ENCODE measurements around the gene ARL6IP1.

ARL6IP1 gene

DNA sequence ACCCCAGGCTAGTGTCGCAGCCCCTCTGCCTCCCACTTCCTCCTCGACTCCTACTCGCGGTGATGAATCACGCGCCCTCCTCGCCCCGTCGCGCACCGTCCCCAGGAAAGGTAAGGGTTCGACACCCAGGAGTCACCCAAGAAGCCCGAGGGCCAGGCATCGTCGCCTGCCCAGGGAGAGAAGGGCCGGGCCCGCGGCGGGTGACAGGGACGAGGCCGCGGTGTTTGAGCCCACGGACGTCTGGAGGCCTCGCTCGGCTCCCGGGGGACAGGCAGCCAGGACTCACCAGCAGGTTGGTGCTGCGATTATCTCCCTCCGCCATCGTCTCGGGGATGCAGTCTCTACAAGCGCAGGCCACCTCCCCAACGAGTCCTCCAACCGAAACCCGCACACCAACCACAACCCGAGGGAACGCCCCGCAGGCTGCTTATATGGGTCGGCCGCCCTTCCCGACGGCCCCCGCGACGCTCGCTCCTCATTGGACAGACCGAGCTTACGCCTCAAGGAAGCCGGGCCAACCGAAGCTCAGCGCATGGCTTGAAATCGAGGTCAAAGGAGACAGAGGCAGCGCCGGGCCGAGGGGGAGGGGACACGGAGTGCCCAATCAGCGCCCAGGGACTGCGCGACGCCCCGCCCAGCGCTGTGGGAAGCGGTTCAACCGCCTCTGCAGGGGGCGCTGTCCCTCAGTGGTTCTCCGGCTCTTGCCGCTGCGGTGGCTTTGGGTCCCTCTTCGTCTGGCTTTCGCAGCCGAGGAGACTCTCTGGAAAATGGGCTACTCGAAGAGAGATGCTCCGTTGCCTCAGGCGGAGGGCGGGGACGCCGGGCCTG lies at the start of gene ARL6IP1:
Gene ARL6IP1, minus strand, starts transcription at position 405 of the 828 bp plus-strand sequence. Its CDS starts 83 bp downstream, at position 322.
- peak; percentile 100 for DNase-seq

DNA sequence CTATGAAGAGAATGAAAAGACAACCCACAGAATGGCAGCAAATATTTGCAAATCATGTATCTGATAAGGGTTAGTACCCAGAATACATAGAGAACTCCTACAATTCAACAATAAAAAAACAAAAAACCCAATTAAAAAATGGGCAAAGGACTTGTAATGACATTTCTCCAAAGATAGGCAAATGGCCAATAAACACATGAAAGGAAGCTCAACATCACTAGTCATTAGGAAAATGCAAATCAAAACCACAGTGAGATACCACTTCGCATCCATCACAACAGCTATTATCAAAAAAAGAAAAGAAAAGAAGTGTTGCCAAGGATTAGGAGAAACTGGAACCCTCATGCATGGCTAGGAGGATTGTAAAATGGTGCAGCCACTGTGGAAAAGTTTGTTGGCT lies 45.1 kb upstream of the ARL6IP1 start:
- DNase-seq = no peak

GRCh38 chr16:18842565-18842964 lies 41.2 kb upstream of the ARL6IP1 start:
- DNase-seq = no peak

DNA sequence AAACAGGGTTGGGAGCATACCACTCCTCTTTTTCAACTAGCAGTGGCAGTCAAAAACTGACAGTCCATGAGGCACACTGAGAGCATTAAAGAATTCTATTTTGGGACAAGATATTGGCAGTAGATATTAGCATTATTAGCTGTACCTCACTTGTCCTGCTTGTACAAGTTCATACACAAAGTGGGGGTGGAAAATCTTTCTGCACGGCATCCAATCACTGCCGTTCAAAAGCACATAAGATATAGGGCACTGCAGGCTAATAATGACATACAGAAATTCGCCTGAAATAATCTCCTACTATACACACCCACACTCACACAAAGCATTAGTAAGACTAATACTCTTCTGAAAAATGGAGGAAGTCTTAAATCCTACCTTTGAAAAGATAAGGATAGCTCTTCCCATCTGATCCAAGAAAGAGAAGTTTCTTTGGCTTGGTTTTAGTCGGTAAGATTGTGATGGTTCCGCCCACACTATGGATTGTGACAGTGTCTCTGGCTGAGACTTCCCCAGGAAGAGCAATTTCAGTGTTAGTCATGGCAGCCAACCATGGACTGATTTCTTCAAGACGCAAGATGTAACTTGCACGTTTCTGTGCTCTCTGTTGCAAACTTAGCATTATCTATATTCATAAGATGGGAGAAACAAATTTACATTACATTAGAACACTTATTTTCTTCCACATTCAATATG lies 40.6 kb upstream of the ARL6IP1 start:
- DNase-seq = no peak

- DNase-seq = no peak
Measured at GRCh38 chr16:18839555-18839954, 38.2 kb upstream of the ARL6IP1 start.

DNA sequence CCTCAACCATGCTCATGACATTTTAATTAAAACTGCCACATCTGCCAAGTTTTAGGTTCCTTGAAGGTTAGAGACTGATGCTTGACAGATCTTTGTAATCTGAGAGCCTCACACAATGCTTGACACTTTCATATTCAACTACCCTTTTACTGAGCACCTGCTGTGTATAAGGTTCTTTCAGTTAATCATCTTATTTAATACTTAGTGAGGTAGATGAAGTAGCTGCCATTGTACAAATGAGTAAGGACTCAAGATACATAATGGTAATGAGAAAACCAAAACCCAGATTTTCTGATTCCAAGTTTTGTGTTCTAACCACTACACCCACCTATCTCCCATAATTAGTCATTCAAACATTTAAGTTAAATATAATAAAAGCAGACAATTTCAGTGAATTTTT lies 35.4 kb upstream of the ARL6IP1 start:
- no peak for DNase-seq

GRCh38 chr16:18834864-18835263 lies 33.5 kb upstream of the ARL6IP1 start:
- DNase-seq = no peak

DNA sequence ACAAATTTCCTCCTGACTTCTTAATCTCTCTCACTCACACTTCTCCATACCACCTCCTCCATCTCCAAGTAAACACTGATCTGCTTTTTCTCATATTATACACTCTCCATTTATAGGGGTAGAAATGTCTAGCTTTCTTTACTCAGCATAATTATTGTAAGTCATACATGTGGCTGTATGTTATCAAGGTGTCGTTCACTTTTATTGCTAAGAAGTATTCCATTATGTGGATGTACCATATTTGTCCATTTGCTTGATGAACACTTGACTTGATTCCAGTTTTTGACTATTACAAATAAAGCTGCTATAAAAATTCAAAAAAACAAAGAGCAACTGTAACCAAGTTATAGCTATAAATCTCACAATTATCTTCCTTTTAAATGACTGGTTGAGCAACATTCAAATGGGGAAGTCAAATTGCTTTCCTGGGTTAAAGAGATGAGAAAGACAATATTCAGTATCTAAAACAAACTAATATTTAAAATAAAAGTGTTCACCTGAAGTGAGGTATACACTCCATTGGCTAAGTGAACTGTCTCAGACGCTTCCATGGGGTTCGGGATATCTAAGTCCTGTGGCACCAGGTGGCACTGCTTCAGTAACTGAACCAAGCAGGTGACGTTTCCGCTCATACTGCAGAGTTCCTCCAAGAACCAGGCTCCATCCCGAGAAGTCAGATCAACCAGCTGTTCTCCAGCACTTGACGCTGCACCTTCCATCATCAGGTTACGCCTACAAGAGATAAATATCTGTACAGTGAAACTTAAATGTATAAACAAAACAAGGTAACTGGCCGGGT lies 32.6 kb upstream of the ARL6IP1 start:
- DNase-seq = no peak

GRCh38 chr16:18832613-18833012 lies 31.3 kb upstream of the ARL6IP1 start:
- no peak for DNase-seq

DNA sequence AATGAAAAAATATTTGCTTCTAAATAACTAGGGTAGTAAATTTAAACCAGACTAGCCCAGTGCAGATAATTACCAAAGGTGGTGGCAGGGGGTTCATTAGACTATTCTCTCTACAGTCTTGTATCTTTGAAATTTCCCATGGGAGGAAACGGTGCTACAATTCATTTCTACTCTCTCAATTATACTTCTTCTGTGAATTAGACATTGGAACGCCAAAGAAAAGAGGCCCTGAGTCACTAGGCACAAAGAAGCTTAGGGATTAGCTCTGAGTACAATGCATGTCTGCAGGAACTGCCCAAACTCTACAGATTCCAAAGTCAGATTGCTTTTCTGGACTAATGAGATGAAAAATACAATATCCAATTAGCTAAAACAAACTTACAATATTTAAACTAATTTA lies 30.7 kb upstream of the ARL6IP1 start:
- DNase-seq = peak; percentile 11

DNA sequence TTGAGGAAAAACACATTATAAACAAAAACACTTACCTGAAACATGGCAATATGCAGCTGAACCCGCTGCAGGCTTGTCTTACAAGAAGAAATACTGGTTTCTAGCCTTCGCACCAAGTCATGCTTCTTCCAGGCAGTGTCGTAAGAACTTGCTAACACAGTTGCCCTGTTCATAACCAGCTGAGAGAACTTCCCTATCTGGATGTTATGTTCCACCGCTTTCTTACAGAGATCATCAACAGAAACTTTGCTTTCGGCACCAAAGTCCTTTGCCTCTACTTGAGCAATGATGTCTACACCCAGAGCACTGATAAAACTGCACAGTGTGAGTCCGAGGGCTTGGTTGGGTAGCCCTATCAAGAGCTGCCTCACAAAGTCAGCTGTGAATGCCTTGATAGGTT lies 27.9 kb upstream of the ARL6IP1 start:
- DNase-seq = no peak

- no peak for DNase-seq
Measured at GRCh38 chr16:18827890-18828289, 26.5 kb upstream of the ARL6IP1 start.

DNA sequence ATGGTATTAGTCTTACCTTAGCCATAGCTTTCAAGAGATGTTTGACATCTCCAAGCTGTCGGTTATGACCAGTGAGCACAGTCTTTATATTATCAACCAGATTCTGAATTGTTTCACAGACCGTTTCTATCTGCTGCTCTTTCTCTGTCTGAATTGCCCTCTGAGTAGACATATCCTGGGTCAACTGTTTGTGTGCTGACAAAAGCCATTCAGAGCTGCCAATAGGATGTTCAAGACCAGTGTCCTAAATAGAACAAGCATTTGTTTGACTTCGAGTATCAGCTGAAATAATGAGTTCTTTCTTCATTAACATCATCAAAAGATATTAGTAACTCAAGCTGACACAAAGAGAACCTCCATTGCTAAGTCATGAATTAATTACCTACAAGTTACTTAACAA lies 14.9 kb upstream of the ARL6IP1 start:
- no peak for DNase-seq

GRCh38 chr16:18811925-18812324 lies 10.6 kb upstream of the ARL6IP1 start:
- DNase-seq = no peak

GRCh38 chr16:18809165-18809564 lies 7.8 kb upstream of the ARL6IP1 start:
- no peak for DNase-seq

- DNase-seq = no peak
Measured at GRCh38 chr16:18805257-18805773, 4.0 kb upstream of the ARL6IP1 start.

GRCh38 chr16:18804540-18804939 lies 3.2 kb upstream of the ARL6IP1 start:
- peak; percentile 58 for DNase-seq

- DNase-seq = no peak
Measured at GRCh38 chr16:18803569-18804462, 2.5 kb upstream of the ARL6IP1 start.

- DNase-seq = no peak
Measured at GRCh38 chr16:18802767-18803343, 1.5 kb upstream of the ARL6IP1 start.

GRCh38 chr16:18800775-18801144 lies 589 bp downstream of the ARL6IP1 start:
- DNase-seq = peak; percentile 52

- DNase-seq = peak; percentile 69
Measured at GRCh38 chr16:18800293-18800692, 1.1 kb downstream of the ARL6IP1 start.

DNA sequence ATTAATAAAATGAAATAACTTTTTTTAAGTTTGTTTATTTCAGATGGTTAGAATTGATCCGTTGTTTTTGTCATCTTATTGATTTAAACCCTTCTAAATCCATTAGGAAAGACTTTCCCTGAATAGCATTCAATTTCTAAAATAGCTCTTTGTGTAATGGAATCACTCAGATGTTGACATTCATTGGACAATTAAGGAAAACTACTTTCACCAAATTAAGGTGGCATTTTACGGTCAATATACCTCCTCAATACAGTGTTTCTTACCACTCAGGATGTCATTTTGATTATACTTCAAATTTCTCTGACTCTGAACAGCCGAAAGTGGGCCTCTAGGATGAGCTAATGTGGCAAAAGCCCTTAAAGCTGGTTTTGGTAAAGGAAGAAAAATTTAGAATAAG lies 1.8 kb downstream of the ARL6IP1 start:
- DNase-seq = no peak
